Neuron (in vitro differentiated cells): ENCODE data around the gene MARF1.
"Not testable (repeated sequence)": the region's sequence is repeated elsewhere in the genome, so short reads cannot be mapped to it uniquely, and the experiment has no call there.

Experiments
- H2AFZ ChIP-seq: one replicate; pipeline ENCODE4 v1.6.1; 2013; ENCODE audit warnings: low read depth, mild to moderate bottlenecking, inconsistent platforms, low read length, moderate library complexity
- H3K27me3 ChIP-seq: one replicate; pipeline ENCODE4 v1.6.1; 2013; ENCODE audit warnings: low read length; ENCODE audit not compliant: insufficient read depth
- H3K36me3 ChIP-seq: one replicate; pipeline ENCODE4 v1.6.1; 2013; ENCODE audit warnings: low read length; ENCODE audit not compliant: insufficient read depth
- H3K4me1 ChIP-seq: one replicate; pipeline ENCODE4 v1.6.1; 2013; ENCODE audit warnings: low read length; ENCODE audit not compliant: insufficient read depth
- H3K4me3 ChIP-seq: 2 replicates; pipeline ENCODE4 v1.5.1; 2013; ENCODE audit warnings: mild to moderate bottlenecking, low read length, moderate library complexity
- H3K9me3 ChIP-seq: one replicate; pipeline ENCODE4 v1.6.1; 2013; ENCODE audit warnings: low read length

MARF1 gene

DNA sequence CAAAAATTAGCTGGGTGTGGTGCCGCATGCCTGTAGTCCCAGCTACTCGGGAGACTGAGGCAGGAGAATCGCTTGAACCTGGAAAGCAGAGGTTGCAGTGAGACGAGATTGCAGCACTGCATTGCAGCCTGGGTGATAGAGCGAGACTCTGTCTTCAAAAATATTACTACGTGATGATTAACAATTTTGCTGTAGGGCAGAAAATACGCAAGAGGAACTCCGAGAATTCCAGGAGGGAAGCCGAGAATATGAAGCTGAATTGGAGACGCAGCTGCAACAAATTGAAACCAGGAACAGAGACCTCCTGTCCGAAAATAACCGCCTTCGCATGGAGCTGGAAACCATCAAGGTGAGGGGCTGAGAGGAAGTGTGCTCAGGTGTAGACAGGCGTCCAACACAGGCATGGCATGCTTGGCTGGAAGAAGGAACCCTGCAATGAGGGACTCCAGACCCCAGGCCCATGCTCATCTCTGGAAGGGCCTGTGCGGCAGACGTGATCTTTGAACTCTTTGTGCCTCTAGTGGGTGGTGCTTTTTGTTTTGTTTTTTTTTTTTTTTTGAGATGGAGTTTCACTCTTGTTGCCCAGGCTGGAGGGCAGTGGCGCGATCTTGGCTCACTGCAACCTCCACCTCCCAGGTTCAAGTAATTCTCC lies 24.3 kb upstream of the MARF1 start:
- Histone ChIP-seq H3K9me3 (no peaks in the 10 kb centered on the region), H3K36me3 (peaks cover 58% of the 10 kb centered on the region), H3K4me1 (no peaks in the 10 kb centered on the region), H3K4me3 (no peak overlapping the region), H2AFZ (no peak overlapping the region), H3K27me3 (no peaks in the 10 kb centered on the region)

DNA sequence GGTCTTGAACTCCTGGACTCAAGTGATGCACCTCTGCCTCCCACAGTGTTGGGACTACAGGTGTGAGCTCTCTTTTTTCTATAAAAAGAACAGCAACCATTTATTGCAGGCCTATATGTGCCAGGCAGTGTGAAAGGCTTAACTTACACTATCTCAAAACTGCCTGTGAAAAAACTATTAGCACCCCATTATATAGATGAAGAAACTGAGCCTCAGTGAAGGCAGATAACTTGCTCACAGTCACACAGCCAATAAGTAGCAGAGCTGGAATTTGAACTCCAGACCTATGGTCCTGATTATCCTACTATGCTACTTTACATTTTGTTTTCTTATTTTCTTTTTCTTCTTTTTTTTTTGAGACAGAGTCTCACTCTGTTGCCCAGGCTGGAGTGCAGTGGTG lies 22.2 kb upstream of the MARF1 start:
- Histone ChIP-seq H3K9me3 (no peaks in the 10 kb centered on the region), H2AFZ (no peak overlapping the region), H3K4me1 (no peaks in the 10 kb centered on the region), H3K4me3 (no peak overlapping the region), H3K27me3 (no peaks in the 10 kb centered on the region), H3K36me3 (peaks cover 48% of the 10 kb centered on the region)

DNA sequence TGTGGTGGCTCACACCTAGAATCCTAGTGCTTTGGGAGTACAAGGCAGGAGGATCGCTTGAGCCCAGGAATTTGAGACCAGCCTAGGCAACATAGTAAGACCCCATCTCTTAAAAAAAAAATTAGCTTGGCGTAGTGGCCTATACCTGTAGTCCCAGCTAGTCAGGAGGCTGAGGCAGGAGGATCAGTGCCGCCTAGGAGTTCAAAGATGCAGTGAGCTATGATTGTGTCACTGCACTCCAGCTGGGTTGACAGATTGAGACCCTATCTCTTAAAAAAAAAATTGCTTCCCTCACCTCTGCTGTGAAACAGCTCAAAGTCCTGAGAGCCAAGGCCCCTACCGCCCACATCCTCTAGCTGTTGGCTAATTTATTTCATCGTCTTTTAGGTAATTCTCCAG lies 17.2 kb upstream of the MARF1 start:
- Histone ChIP-seq H2AFZ (no peak overlapping the region), H3K27me3 (no peaks in the 10 kb centered on the region), H3K4me3 (no peak overlapping the region), H3K4me1 (no peaks in the 10 kb centered on the region), H3K36me3 (peaks cover 12% of the 10 kb centered on the region), H3K9me3 (no peaks in the 10 kb centered on the region)

GRCh38 chr16:15658556-15658955 lies 15.6 kb upstream of the MARF1 start:
- H3K4me1 ChIP-seq: no peaks in the 10 kb centered on the region
- no peak overlapping the region for H2AFZ ChIP-seq
- no peak overlapping the region for H3K4me3 ChIP-seq
- H3K36me3 ChIP-seq: peaks cover 6% of the 10 kb centered on the region
- H3K27me3 ChIP-seq: no peaks in the 10 kb centered on the region
- no peaks in the 10 kb centered on the region for H3K9me3 ChIP-seq

DNA sequence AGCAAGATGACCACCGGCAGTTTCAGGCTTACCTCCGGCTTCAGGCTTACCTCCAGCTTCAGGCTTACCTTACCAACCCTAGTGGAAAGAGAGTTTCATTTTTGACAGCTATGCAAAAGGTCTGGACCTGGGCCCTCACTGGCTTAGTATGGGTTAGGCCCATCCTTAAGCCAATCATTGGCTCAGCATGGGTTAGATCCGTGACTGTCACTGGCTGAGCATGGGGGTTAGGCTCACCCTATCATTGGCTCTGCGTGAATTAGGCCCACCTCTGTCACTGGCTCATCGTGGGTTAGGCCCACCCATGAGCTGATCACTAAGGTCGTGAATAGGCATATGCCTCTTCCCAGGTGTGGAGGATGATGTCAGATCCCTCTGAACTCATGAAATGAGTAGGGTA lies 15.2 kb upstream of the MARF1 start:
- peaks cover 6% of the 10 kb centered on the region for H3K36me3 ChIP-seq
- no peaks in the 10 kb centered on the region for H3K9me3 ChIP-seq
- H2AFZ ChIP-seq: no peak overlapping the region
- no peaks in the 10 kb centered on the region for H3K27me3 ChIP-seq
- H3K4me1 ChIP-seq: peaks cover 4% of the 10 kb centered on the region
- no peak overlapping the region for H3K4me3 ChIP-seq

DNA sequence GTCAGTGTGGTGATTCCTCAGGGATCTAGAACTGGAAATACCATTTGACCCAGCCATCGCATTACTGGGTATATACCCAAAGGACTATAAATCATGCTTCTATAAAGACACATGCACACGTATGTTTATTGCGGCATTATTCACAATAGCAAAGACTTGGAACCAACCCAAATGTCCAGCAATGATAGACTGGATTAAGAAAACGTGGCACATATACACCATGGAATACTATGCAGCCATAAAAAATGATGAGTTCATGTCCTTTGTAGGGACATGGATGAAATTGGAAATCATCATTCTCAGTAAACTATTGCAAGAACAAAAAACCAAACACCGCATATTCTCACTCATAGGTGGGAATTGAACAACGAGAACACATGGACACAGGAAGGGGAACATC lies 12.6 kb upstream of the MARF1 start:
- H3K4me3 ChIP-seq, H3K36me3 ChIP-seq, H3K9me3 ChIP-seq, H2AFZ ChIP-seq, H3K27me3 ChIP-seq: not testable (repeated sequence)
- H3K4me1 ChIP-seq: peaks cover 12% of the 10 kb centered on the region

DNA sequence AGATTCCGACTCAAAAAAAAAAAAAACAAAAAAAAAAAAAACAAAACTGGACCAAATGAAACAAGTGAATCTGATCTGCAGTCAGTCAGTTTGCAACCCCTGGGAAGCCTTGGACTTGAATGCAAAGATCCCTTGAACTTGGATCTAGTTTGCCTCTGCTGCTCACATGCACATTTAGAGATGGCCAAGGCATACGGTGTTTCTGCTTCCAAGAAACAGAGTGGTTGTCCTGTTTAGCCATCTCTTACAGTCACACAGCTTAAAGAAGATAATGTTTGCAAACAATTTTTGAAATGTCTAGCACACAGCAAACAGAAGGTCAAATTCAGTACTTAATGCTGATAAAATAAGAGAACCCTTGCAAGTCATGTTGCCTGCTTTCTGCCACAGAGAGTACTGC lies 11.6 kb upstream of the MARF1 start:
- Histone ChIP-seq H3K9me3 (no peaks in the 10 kb centered on the region), H3K27me3 (no peaks in the 10 kb centered on the region), H3K36me3 (peaks cover 3% of the 10 kb centered on the region)

DNA sequence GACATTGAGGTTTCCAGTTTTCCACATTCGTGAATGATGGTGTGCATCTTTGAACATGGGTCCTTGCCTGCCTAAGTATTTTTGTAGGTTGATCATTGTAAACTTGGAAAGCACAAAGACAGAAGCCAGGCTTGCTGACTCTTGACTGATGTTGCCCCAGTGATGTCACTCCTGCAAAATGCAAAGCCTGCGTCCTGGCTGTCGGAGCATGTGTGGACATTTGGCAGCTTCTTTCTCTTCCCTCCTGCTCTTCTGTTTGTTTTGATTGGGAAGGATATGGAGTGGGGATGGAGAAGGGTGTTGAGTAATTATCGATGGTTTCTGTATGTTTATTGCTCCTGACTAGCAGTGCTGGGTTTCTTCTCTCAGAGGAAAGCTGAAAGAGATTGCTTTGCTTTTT lies 10.3 kb upstream of the MARF1 start:
- H3K36me3 ChIP-seq: peaks cover 3% of the 10 kb centered on the region
- H2AFZ ChIP-seq: no peak overlapping the region
- no peak overlapping the region for H3K4me3 ChIP-seq
- no peaks in the 10 kb centered on the region for H3K9me3 ChIP-seq
- H3K4me1 ChIP-seq: peaks cover 12% of the 10 kb centered on the region
- H3K27me3 ChIP-seq: no peaks in the 10 kb centered on the region

More for the DNA sequence above, 11.6 kb upstream of the MARF1 start:
- Histone ChIP-seq H3K4me3 (no peak overlapping the region), H3K4me1 (peaks cover 12% of the 10 kb centered on the region), H2AFZ (no peak overlapping the region)

DNA sequence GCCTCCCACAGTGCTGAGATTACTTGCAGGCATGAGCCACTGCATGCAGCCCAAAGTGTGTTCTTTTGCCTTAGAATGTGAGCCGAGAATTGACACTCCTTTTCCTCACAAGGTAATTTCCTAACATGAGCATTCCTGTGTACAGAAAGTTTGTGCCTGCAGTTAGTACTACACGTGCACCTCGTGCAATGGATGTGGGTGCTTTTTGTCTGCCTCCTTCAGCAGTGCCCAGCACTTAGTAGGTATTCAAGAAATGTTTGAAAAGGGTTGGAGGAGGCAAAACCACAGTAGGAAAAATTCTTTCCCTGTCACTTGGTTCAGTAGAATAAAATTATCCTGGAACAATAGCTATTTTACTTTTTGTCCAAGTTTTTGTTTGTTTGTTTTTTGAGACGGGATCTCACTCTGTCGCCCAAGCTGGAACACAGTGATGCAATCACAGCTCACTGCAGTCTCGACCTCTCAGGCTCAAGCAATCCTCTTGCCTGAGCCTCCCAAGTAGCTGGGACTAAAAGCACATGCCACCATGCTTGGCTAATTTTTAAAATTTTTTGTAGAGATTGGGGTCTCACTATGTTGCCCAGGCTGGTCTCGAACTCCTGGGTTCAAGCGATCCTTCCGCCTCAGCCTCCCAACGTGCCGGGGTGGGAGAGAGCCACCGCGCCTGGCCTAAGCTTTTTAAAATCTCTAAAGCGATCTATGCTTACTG lies 9.5 kb upstream of the MARF1 start:
- Histone ChIP-seq H3K9me3 (no peaks in the 10 kb centered on the region), H3K4me3 (no peak overlapping the region), H3K4me1 (peaks cover 12% of the 10 kb centered on the region), H2AFZ (no peak overlapping the region), H3K27me3 (no peaks in the 10 kb centered on the region), H3K36me3 (peaks cover 3% of the 10 kb centered on the region)

DNA sequence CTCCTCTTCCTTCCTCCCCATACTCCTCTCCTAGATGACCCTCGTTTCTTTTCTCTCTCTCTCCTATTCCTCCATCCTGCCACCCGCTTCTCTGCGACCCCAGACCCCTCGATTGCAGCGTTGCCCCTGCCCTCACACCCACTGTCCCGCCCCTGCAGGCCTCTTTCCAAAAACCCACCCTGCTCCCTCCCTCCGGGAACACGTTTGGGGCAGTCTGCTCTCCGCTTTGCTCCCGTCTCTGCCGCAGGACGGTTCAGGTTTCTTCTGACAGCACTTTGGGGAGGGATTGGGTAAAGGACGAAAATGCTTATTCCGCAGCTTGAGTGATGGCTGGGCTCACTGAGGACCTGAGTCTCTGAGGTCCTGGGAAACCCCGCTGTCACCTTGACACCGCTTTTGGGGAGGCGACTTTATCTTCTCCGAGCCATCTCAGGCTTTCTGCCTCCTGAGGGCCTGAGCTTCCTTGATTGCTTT lies 7.8 kb upstream of the MARF1 start:
- peak overlapping the region; percentile 98 for H2AFZ ChIP-seq
- no peaks in the 10 kb centered on the region for H3K27me3 ChIP-seq
- peaks cover 12% of the 10 kb centered on the region for H3K4me1 ChIP-seq
- peak overlapping the region; percentile 88 for H3K4me3 ChIP-seq
- no peaks in the 10 kb centered on the region for H3K9me3 ChIP-seq
- H3K36me3 ChIP-seq: peaks cover 3% of the 10 kb centered on the region

GRCh38 chr16:15650019-15650697 lies 7.2 kb upstream of the MARF1 start, which contains the start of gene NDE1:
Gene NDE1, plus strand, starts transcription at chr16:15650245. Its CDS starts 14,534 bp downstream, at chr16:15664779.
- Histone ChIP-seq H3K4me3 (peak within 1 kb of the TSS; percentile 88), H3K4me1 (peaks cover 12% of the 10 kb centered on the region)

GRCh38 chr16:15649727-15650018 lies 6.7 kb upstream of the MARF1 start:
- Histone ChIP-seq H3K9me3 (no peaks in the 10 kb centered on the region), H3K4me1 (peaks cover 12% of the 10 kb centered on the region), H3K27me3 (no peaks in the 10 kb centered on the region), H3K36me3 (peaks cover 3% of the 10 kb centered on the region), H2AFZ (peak overlapping the region; percentile 80), H3K4me3 (peak overlapping the region; percentile 88)

More at GRCh38 chr16:15650019-15650697, 7.2 kb upstream of the MARF1 start, which contains the start of gene NDE1:
- H2AFZ ChIP-seq: peak within 1 kb of the TSS; percentile 98
- no peaks in the 10 kb centered on the region for H3K27me3 ChIP-seq
- no peaks in the 10 kb centered on the region for H3K9me3 ChIP-seq
- H3K36me3 ChIP-seq: peaks cover 3% of the 10 kb centered on the region

DNA sequence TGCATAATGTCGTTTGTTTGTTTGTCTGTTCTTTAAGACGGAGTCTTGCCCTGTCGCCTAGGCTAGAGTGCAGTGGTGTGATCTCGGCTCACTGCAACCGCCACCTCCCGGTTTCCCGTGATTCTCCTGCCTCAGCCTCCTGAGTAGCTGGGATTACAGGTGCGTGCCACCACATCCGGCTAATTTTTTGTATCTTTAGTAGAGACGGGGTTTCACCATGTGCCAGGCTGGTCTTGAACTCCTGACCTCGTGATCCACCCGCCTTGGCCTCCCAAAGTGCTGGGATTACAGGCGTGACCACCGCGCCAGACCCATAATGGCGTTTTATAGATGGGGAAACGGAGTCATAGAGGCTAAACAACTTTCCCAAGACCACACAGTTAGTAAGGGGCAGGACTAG lies 6.4 kb upstream of the MARF1 start:
- H3K9me3 ChIP-seq: not testable (repeated sequence)
- peak overlapping the region; percentile 88 for H3K4me3 ChIP-seq

More for the DNA sequence above, 6.4 kb upstream of the MARF1 start:
- H3K4me1 ChIP-seq: peaks cover 14% of the 10 kb centered on the region
- peak overlapping the region; percentile 80 for H2AFZ ChIP-seq
- H3K27me3 ChIP-seq, H3K36me3 ChIP-seq: not testable (repeated sequence)
